OCI-LY7 (cell line): ENCODE results near the gene RDH13. TPM values are rescaled to one million over a fixed set of nuclear protein-coding genes. Genes with fewer than 3 reads are reported as not detected.

Experiments used
- BruUV-seq: library from RNA; stranded (reverse); fragments of 400-500 nt; replicated peaks from 2 replicates; lab custom pipeline; 2021; lab: Mats Ljungman, UMichigan
- CTCF ChIA-PET: fragments of 300-600 bp; sonication (Branson Sonifier 250); formaldehyde crosslinking; loops from one replicate; lab custom pipeline; 2022; ENCODE audit warnings: antibody characterized with exemption; ENCODE audit not compliant: unreplicated experiment; lab: Charles Lee
- POLR2A ChIA-PET: fragments of 300-600 bp; sonication (Branson Sonifier 250); formaldehyde crosslinking; loops from one replicate; lab custom pipeline; 2022; ENCODE audit warnings: antibody characterized with exemption; lab: Charles Lee
- DNase-seq: peaks from one replicate; pipeline ENCODE4 v3.0.0-alpha.2; 2015; ENCODE audit warnings: low spot score
- H2AFZ ChIP-seq: fragments of 200-600 bp; sonication (generic), shearing (Covaris generic); 2 replicates; pipeline ENCODE4 v1.6.1; 2014; ENCODE audit warnings: mild to moderate bottlenecking, antibody characterized with exemption, low read length, moderate library complexity
- H3K27ac ChIP-seq: fragments of 200-600 bp; sonication (generic); 2 replicates; pipeline ENCODE4 v1.5.1; 2014; ENCODE audit warnings: mixed run types, low read depth, mild to moderate bottlenecking, moderate library complexity, low read length, inconsistent platforms; ENCODE audit not compliant: poor library complexity, severe bottlenecking
- H3K36me3 ChIP-seq: fragments of 200-600 bp; sonication (generic); 2 replicates; pipeline ENCODE4 v1.6.1; 2014; ENCODE audit warnings: mild to moderate bottlenecking, antibody characterized with exemption, low read length, moderate library complexity, mixed read lengths; ENCODE audit not compliant: insufficient read depth
- H3K4me1 ChIP-seq: fragments of 200-600 bp; sonication (generic); 2 replicates; pipeline ENCODE4 v1.5.1; 2014; ENCODE audit warnings: mild to moderate bottlenecking, low read length; ENCODE audit not compliant: insufficient read depth, poor library complexity, severe bottlenecking
- H3K4me2 ChIP-seq: fragments of 200-600 bp; sonication (generic); 2 replicates; pipeline ENCODE4 v1.6.1; 2014; ENCODE audit warnings: mild to moderate bottlenecking, low read length
- H3K4me3 ChIP-seq: fragments of 200-600 bp; sonication (generic); 2 replicates; pipeline ENCODE4 v1.5.1; 2014; ENCODE audit warnings: mild to moderate bottlenecking, low read depth, low read length; ENCODE audit not compliant: poor library complexity, severe bottlenecking
- H3K79me2 ChIP-seq: fragments of 200-600 bp; sonication (generic); 2 replicates; pipeline ENCODE4 v1.6.1; 2016; ENCODE audit warnings: low read depth, mild to moderate bottlenecking, low read length, moderate library complexity, mixed read lengths; ENCODE audit not compliant: insufficient read depth
- H3K9me2 ChIP-seq: fragments of 200-600 bp; sonication (generic); 2 replicates; pipeline ENCODE4 v1.6.1; 2016; ENCODE audit warnings: mild to moderate bottlenecking, low read length, mixed read lengths; ENCODE audit not compliant: insufficient read depth
- H3K9me3 ChIP-seq: fragments of 200-600 bp; sonication (generic); 2 replicates; pipeline ENCODE4 v1.6.1; 2014; ENCODE audit warnings: mild to moderate bottlenecking, mixed run types, low read length, mixed read lengths
- H4K20me1 ChIP-seq: fragments of 200-600 bp; sonication (generic); 2 replicates; pipeline ENCODE4 v1.6.1; 2014; ENCODE audit warnings: mild to moderate bottlenecking, antibody characterized with exemption, low read length, moderate library complexity, mixed read lengths; ENCODE audit not compliant: insufficient read depth
- EZH2phosphoT487 ChIP-seq: fragments of 200-600 bp; sonication (generic); IDR thresholded peaks from 2 replicates; pipeline ENCODE4 v1.6.1; 2018; ENCODE audit warnings: low read depth, borderline replicate concordance, mild to moderate bottlenecking, mixed run types, antibody characterized with exemption, low read length, moderate library complexity, mixed read lengths
- intact Hi-C: fragments of 100-400 bp; cut with micrococcal nuclease; formaldehyde crosslinking; loops from one replicate; pipeline ENCODE4 v1.10.0; 2022; ENCODE audit not compliant: unreplicated experiment
- total RNA-seq, 2 experiments: library from RNA; depleted of rRNA in 1 of 2; stranded (reverse); fragments of >200 nt in 1 of 2; shearing (Covaris generic) in 1 of 2; gene quantifications; 2 replicates each; pipeline ENCODE4 v1.2.3, GENCODE V29; 2014 to 2022
- TF ChIP-seq, protein P1 (sequence below): fragments of 200-600 bp; sonication (generic); conservative IDR thresholded peaks from 2 replicates; pipeline ENCODE4 v1.5.1; 2014; ENCODE audit warnings: mild to moderate bottlenecking, antibody characterized with exemption, low read length, moderate library complexity, mixed read lengths

The RDH13 gene
- total RNA-seq, 2 experiments from 2014 or later: 19.5 to 23.1 TPM

DNA sequence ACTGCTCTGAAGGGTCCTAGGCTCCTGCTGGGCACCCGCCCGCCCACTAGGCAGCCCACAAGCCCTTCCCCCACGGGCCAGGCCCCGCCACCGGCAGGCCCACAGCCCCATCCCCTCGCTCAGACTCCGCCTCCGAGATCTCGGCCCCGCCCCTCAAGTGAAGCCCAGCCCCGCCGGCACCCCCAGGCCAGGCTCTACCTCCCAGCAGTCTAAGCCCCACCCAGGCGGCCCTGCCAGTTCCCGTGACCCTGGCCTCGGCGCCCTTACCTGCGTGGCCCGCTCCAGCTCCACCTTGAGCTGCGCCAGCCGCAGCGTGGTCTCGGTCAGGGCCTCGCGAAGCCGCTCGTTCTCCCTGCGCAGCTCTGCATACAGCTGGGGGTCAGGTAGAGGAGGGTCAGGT, 29.0 kb upstream of the RDH13 start:
- Histone ChIP-seq H3K9me2 (no peaks in the 10 kb centered on the region), H3K79me2 (no peaks in the 10 kb centered on the region), H3K4me2 (no peak overlapping the region), H3K9me3 (no peaks in the 10 kb centered on the region), H3K36me3 (peaks cover 78% of the 10 kb centered on the region), H2AFZ (no peak overlapping the region), H3K4me3 (no peak overlapping the region), H3K4me1 (no peaks in the 10 kb centered on the region), H3K27ac (no peak overlapping the region), H4K20me1 (no peaks in the 10 kb centered on the region)
- BruUV-seq: no TSS peak
- intact Hi-C loops: no loop called here
- ChIA-PET POLR2A (no interaction called here), CTCF (no interaction called here)
- DNase-seq: no peak
- TF ChIP-seq EZH2phosphoT487: no peak
- TF ChIP-seq, protein P1, sequence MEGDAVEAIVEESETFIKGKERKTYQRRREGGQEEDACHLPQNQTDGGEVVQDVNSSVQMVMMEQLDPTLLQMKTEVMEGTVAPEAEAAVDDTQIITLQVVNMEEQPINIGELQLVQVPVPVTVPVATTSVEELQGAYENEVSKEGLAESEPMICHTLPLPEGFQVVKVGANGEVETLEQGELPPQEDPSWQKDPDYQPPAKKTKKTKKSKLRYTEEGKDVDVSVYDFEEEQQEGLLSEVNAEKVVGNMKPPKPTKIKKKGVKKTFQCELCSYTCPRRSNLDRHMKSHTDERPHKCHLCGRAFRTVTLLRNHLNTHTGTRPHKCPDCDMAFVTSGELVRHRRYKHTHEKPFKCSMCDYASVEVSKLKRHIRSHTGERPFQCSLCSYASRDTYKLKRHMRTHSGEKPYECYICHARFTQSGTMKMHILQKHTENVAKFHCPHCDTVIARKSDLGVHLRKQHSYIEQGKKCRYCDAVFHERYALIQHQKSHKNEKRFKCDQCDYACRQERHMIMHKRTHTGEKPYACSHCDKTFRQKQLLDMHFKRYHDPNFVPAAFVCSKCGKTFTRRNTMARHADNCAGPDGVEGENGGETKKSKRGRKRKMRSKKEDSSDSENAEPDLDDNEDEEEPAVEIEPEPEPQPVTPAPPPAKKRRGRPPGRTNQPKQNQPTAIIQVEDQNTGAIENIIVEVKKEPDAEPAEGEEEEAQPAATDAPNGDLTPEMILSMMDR: no peak

DNA sequence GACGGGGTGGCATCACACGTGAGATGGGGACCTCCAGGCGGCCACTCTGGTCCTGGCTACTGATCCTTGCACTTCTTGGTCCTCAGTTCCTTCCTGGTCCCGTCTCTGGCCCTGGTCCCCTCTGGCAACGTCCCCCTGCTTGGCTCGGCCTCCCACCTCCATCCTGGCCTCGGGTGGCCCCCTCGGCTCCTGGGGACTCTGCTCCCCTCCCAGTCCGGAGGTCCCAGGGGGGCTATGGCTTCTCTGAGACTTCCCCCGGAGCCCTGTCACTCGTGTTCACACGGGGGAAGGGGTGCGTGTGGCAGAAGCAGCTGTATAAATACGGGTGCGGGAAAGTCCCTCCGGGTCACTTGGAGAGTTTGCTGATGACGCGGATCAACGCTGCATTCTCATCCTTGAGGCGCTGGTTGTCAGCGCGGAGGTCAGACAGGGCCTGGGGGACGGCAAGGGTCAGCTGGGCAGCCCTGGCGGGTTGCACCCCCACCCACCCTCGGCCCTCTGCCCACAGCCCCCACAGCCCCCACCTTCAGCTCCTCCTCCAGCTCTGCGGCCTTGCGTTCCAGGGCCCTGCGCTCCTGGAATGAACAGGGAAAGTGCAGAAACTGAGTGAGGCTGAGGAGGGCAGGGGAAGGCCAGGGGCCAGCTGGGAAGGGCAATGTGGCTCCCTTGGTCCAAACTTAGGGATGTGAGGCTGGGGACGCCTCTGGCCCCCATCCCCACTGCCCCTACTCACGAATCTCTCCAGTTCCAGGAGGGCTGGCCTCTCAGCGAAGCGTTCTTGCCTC, 28.4 kb upstream of the RDH13 start:
- peaks cover 82% of the 10 kb centered on the region for H3K36me3 ChIP-seq
- no peaks in the 10 kb centered on the region for H3K4me1 ChIP-seq
- no peak for TF ChIP-seq EZH2phosphoT487
- TF ChIP-seq, protein P1: no peak
- CTCF ChIA-PET: no interaction called here
- H3K4me3 ChIP-seq: no peak overlapping the region
- no peak overlapping the region for H3K4me2 ChIP-seq
- no peaks in the 10 kb centered on the region for H3K79me2 ChIP-seq
- no peaks in the 10 kb centered on the region for H4K20me1 ChIP-seq
- DNase-seq: no peak
- intact Hi-C loops: no loop called here
- BruUV-seq: TSS peak; percentile 96
- no peaks in the 10 kb centered on the region for H3K9me2 ChIP-seq
- H3K9me3 ChIP-seq: no peaks in the 10 kb centered on the region
- no peak overlapping the region for H3K27ac ChIP-seq
- POLR2A ChIA-PET: no interaction called here
- no peak overlapping the region for H2AFZ ChIP-seq

DNA sequence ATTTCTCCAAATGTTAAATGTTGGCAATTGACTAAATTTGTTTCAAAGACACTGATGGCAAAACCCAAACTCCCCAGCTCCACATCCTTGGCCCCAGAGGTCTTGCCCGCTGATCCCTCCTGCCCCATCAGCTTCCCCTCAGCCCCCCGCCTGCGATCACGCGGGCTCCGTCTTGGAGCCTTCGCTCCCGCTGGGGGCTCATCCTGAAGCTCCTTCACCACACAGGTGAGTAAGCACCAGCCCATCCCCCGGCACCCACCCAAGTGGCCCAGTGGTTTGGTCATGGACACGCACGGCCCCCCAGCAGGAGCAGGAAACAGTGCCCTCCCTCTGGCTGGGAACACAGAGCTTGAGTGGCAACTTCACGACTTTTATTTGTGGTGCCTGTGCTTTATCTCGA, 27.6 kb upstream of the RDH13 start:
- BruUV-seq: no TSS peak
- POLR2A ChIA-PET: no interaction called here

More for the DNA sequence above, 27.6 kb upstream of the RDH13 start:
- no peaks in the 10 kb centered on the region for H3K9me2 ChIP-seq
- no peaks in the 10 kb centered on the region for H4K20me1 ChIP-seq
- no peaks in the 10 kb centered on the region for H3K4me1 ChIP-seq
- CTCF ChIA-PET: no interaction called here
- peaks cover 77% of the 10 kb centered on the region for H3K36me3 ChIP-seq
- H2AFZ ChIP-seq: no peak overlapping the region
- no peak overlapping the region for H3K4me2 ChIP-seq
- no peak overlapping the region for H3K27ac ChIP-seq
- H3K9me3 ChIP-seq: no peaks in the 10 kb centered on the region
- TF ChIP-seq, protein P1: no peak
- TF ChIP-seq EZH2phosphoT487: no peak
- no peak overlapping the region for H3K4me3 ChIP-seq
- H3K79me2 ChIP-seq: no peaks in the 10 kb centered on the region
- intact Hi-C loops: no loop called here
- DNase-seq: no peak
